HG03575 (cell line): ENCODE measurements around the gene FADS3.

Experiments
- ATAC-seq: cut with Tn5 transposase; IDR thresholded peaks from one replicate; pipeline ENCODE4 v1.9.1; 2021; ENCODE audit not compliant: unreplicated experiment, insufficient number of reproducible peaks, low FRiP score; ENCODE audit errors: extremely low read depth

Gene FADS3

GRCh38 chr11:61866231-61866957 lies 25.0 kb downstream of the FADS3 start:
- no peak for ATAC-seq

GRCh38 chr11:61864814-61865775 lies 26.2 kb downstream of the FADS3 start:
- no peak for ATAC-seq

GRCh38 chr11:61863548-61864081 lies 27.7 kb downstream of the FADS3 start:
- no peak for ATAC-seq

GRCh38 chr11:61862714-61863547 lies 28.4 kb downstream of the FADS3 start:
- ATAC-seq, result no peak

- ATAC-seq, result no peak
These were observed 29.7 kb downstream of the FADS3 start for GRCh38 chr11:61861634-61862033.

- no peak for ATAC-seq
These were observed 31.1 kb downstream of the FADS3 start for GRCh38 chr11:61860054-61860903.

- no peak for ATAC-seq
These were observed 35.2 kb downstream of the FADS3 start for GRCh38 chr11:61855939-61856680.

- no peak for ATAC-seq
These were observed 36.2 kb downstream of the FADS3 start for GRCh38 chr11:61854966-61855714.

GRCh38 chr11:61854206-61854895 lies 37.0 kb downstream of the FADS3 start:
- no peak for ATAC-seq

GRCh38 chr11:61853698-61854169 lies 37.6 kb downstream of the FADS3 start:
- no peak for ATAC-seq

- ATAC-seq, result no peak
These were observed 39.4 kb downstream of the FADS3 start for GRCh38 chr11:61851900-61852295.

- no peak for ATAC-seq
These were observed 40.0 kb downstream of the FADS3 start for GRCh38 chr11:61851113-61851899.

- ATAC-seq, result no peak
These were observed 40.7 kb downstream of the FADS3 start for GRCh38 chr11:61850687-61851086.

- ATAC-seq, result no peak
These were observed 42.7 kb downstream of the FADS3 start for GRCh38 chr11:61848631-61849030.

- no peak for ATAC-seq
These were observed 43.3 kb downstream of the FADS3 start for GRCh38 chr11:61847914-61848581.
